GM21723 (cell line): ENCODE measurements around the gene EFCAB6.

Experiments used
- ATAC-seq: cut with Tn5 transposase; IDR thresholded peaks from one replicate; pipeline ENCODE4 v1.9.1; 2021; ENCODE audit warnings: mild to moderate bottlenecking, moderate library complexity; ENCODE audit not compliant: unreplicated experiment

The EFCAB6 gene

DNA sequence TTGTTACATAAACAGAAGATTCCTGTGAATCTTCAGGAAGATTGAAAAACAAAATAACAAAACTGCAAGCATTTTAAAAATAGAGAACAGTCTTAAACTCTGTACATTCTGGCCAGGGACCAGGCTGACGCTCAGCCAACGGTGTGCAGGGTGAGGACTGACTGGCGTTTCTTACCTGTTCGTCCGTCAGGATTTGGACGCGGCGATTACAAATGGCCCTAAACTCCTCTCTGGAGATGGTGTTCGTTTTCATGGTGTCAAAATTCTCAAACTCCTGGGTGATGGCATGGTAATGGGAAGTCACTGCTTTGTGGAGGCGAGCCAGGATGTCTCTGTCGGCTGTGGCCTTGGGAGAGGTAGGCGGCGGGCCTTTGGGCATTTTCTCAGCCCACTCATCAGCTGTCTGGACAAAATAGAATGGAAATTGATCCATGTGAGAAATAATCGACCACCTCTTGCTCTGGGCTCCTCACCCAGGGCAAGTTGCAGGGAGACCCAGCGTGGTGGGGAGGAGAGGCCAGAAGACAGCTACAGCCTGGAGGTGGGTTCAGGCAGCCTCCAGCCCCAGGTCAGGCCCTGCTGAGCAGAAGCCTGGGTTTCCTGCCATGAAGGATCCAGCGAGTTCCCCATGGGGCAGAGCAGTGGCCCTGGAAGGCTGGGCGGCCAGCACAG, 257.3 kb downstream of the EFCAB6 start:
- no peak for ATAC-seq

- ATAC-seq = no peak
These were observed 257.9 kb downstream of the EFCAB6 start for GRCh38 chr22:43554259-43554636.

- no peak for ATAC-seq
These were observed 258.4 kb downstream of the EFCAB6 start for GRCh38 chr22:43553451-43554258.

DNA sequence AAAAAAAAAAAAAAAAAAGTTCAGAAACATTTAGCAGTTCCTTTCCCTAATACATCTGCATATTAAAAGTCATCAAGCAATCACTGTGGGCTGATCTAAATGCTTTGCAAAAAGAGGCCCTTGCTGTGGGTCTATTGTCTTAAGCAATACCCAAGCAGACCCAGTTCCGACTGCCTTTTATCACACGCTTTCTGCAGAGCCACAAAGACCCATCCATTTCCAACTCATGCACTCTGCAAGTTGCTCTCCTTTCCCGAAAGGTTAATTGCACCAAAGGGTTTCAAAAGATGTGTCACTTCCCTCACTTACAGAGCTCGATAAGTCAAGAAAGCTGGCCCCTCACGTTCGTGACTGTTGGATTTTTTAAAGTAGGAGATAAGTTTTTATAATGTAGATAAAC, 261.4 kb downstream of the EFCAB6 start:
- ATAC-seq = no peak

- ATAC-seq = no peak
These were observed 262.0 kb downstream of the EFCAB6 start for GRCh38 chr22:43550024-43550620.

DNA sequence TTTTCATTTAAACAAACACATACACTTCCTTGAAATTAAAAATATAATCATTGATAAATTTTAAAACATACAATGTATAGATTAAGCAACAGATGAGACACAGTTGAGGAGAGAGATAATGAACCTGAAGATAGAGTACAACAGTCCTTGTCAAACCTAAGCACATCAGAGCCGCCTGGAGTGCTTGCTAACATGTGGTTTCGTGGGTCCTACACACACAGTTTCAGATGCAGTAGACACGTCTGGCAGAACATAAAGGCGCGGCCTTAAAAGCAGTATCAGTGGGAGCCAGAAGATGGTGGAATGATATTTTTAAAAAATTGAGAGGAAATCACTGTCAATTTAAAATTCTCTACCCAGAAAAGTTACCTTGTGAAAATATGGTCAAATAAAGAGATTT, 265.9 kb downstream of the EFCAB6 start:
- ATAC-seq = no peak

GRCh38 chr22:43544289-43544673, 267.8 kb downstream of the EFCAB6 start:
- ATAC-seq = no peak

DNA sequence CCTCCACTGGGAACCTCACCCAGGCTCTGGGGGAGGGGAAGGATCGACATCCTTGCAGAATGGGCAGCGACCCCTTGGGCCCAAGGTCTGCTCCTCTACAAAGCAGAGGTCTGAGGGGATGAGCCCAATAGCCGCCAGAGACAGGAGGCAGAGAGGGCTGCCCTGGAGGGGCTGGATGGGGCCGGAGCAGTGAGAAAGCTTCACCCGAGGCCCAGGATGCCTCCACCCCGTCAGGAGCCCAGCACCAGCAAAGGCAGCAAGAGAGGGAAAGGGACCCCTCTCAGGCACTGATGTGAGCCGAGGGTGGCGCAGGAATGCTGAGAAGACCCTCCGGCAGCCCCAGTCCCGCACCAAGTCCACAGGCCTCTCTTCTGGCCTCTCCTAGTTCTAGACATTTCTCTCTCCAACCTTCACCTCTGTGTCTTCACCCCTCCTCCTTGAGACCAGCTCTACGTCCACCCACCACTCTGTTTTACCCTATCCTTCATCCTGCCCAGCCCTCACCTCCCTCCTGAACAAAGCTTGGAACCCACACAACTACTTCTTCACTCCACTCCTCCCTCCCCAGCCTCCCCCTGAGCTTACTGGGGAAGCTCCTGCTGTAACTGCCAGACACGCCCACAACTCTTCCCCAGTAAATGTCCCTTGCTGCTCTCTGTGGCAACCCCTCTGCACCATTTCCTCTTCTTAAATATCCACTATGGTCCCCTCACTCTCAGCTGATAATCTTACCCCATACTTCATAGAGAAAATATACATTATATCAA, 268.4 kb downstream of the EFCAB6 start:
- no peak for ATAC-seq

DNA sequence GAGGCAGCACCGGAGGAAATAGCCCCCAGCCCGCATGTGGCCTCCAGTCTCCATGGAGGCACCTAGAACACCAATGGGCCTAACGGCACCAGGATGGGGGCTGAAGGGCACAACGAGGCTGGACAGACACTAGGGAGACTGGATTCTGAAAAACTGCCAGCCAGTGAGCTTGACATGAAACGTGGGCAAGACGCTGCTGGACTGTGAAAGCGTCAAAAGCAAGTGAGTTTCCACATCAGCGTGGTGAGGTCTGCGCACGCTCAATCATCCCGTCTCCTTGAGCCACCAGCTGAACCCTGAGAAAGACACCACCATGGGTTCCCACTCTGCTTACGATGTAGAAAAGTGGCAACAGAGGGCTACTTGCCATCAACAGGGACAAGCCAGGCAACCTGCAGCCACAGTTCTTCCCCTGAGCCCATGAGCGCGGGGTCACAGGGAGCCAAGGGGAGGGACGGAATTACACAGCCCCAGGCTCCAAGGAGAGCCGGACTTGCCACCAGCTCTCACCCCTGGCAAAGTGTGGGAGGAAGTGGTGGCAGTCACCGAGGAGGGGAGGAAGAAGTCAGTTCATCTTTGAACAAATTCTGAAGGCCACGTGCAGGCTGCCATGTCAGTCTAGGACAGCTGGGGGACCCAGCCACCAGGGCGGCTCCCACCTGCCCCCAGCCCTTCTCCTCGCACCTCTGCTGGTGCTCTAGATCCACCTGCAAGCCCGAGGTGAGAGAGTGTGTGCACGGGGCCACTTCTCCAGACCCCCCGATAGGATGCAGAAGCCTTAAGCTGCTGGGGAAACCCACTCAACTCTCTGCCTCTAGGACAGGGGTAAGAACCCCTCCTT, 269.2 kb downstream of the EFCAB6 start:
- no peak for ATAC-seq

GRCh38 chr22:43541462-43542407, 270.4 kb downstream of the EFCAB6 start:
- ATAC-seq = no peak

DNA sequence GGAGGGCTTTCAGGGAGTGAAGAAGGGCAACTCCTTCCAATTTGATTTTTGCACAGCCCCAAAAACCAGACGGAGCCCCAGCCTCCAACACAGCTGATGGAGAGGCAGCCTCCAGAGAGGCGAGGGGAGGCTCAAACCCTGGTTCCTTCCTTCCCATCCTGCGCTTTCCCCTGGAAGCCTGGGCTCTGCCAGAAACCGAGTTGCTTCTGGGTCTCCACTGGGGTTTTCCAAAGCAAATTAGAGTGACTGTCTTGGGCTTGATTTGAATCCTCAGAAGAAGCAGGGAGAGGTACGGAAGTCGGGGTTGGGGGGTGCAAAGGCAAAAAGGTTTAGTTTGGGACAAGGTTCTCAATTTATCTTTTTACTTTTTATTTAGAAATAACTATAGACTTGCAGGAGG, 271.1 kb downstream of the EFCAB6 start:
- ATAC-seq = no peak

DNA sequence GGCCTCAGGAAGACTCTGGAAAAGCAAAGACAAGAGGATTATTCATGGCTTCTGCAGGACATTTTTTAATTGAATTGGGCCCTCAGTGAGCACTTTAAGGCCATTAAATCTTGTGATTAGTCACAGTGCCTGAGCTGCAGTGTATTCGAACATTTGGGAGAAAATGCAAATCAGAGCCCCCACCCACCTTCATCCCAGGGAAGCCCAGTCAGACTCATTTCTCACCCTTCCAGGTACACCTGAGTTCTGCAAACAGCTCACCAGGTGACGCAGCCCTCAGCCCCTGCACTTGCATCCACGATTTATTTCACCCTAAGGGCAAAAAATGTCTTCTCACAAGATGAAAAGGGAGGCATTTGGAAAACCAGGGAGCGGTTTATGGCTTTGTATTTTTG, 271.6 kb downstream of the EFCAB6 start:
- ATAC-seq = no peak

GRCh38 chr22:43539572-43540528, 272.3 kb downstream of the EFCAB6 start:
- no peak for ATAC-seq

GRCh38 chr22:43537019-43537585, 275.0 kb downstream of the EFCAB6 start:
- ATAC-seq = no peak

DNA sequence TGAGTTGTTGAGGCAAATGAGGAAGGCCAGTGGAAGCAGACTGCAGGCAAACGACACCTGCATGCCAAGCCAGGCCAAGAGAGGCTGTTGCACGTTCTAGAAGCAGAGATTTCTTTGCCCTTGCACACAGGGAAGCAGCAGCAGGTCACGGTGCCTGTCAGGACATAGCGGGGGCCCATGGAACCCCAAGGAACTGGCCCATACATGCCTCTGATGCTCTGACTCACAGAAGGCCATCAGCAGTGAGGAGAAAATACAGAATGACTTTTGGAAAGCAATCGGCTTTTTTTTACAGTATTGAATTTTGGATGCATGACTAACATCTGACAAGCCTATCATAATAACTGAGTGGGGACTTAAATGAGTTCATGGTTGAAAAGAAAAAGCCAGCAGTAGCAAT, 276.4 kb downstream of the EFCAB6 start:
- no peak for ATAC-seq

DNA sequence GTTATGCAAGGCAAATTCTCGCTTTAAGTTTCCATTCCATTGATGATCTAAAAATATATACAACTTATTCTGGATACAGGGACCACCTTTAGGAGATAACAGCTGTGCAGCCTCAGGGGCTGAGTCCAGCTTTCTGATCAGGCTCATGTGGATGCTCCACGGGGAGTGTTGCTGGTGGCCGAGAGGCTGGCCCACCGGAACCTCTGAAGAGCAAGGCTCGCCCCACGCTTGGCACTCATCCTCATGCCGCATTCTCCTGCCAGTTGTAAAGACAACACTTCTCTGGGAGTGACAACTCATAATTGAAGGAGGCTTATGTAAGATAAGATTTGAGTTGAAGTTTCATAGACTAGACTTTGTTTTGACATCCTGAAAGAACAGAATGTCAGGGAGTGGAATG, 276.8 kb downstream of the EFCAB6 start:
- no peak for ATAC-seq

GRCh38 chr22:43534916-43535315, 277.2 kb downstream of the EFCAB6 start:
- ATAC-seq = no peak
